ENCODE data around the gene GAK. TPM values are rescaled to one million over a fixed set of nuclear protein-coding genes. Genes with fewer than 3 reads are reported as not detected.

GAK gene
- total RNA-seq, 1 donor from 2014 or later = 123 TPM

DNA sequence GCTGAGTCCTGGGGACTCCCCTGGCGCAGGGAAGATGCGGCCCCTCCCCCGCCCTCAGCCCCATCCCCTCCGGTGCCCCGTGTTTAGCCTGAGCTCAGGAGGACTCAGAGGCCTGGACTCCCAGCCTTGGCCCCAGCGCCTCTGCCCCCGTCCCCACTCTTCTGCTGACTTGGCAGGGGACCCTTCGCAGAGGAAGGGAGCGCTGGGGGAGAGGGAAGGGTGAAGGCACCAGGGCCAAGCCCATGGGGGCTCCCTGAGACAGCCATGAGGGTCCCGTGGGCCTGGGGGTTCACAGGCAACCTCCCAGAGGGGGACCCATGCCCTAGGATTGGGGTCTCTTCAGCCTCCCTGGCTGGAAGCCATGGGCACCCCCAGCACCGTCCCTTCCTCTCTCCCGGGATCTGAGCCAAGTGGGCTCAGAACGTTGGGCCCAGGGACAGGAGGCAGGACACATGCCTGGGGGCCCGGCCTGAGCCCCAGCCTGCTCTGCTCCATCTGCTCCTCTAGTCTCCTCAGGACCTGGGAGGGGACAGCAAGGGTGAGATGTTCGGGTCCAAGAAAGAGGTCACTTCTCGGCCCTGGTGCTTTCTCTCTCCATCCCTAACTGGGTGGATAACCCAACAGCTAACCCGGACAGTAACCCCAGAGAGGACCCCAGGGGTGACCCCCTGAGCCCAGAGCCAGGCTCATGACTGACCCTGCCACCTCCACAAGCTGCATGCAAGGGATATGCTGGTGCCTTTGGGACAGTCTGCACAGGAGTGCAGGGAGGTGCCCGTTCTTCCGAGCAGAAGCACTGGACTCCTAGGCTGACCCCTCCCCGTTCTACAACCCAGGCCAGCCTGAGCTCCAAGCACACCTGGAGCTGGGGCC lies 104.7 kb downstream of the GAK start:
- H3K9me3 Mint-ChIP-seq (ENCODE audit: unreplicated experiment) = peaks cover 7% of the 10 kb centered on the region
- peaks cover 12% of the 10 kb centered on the region for H3K27me3 Mint-ChIP-seq (ENCODE audit: unreplicated experiment)
- no peak for DNase-seq
- TF ChIP-seq, protein P1, sequence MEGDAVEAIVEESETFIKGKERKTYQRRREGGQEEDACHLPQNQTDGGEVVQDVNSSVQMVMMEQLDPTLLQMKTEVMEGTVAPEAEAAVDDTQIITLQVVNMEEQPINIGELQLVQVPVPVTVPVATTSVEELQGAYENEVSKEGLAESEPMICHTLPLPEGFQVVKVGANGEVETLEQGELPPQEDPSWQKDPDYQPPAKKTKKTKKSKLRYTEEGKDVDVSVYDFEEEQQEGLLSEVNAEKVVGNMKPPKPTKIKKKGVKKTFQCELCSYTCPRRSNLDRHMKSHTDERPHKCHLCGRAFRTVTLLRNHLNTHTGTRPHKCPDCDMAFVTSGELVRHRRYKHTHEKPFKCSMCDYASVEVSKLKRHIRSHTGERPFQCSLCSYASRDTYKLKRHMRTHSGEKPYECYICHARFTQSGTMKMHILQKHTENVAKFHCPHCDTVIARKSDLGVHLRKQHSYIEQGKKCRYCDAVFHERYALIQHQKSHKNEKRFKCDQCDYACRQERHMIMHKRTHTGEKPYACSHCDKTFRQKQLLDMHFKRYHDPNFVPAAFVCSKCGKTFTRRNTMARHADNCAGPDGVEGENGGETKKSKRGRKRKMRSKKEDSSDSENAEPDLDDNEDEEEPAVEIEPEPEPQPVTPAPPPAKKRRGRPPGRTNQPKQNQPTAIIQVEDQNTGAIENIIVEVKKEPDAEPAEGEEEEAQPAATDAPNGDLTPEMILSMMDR (IDR thresholded peaks at IDR 0.05; ENCODE audit: partially characterized antibody, unreplicated experiment) = no peak
- H3K27ac Mint-ChIP-seq (ENCODE audit: unreplicated experiment) = no peak overlapping the region
- H3K4me3 Mint-ChIP-seq (ENCODE audit: unreplicated experiment) = no peak overlapping the region
- H3K36me3 Mint-ChIP-seq (ENCODE audit: unreplicated experiment) = peaks cover under 1% of the 10 kb centered on the region
- peaks cover 3% of the 10 kb centered on the region for H3K4me1 Mint-ChIP-seq (ENCODE audit: low read depth, unreplicated experiment)

DNA sequence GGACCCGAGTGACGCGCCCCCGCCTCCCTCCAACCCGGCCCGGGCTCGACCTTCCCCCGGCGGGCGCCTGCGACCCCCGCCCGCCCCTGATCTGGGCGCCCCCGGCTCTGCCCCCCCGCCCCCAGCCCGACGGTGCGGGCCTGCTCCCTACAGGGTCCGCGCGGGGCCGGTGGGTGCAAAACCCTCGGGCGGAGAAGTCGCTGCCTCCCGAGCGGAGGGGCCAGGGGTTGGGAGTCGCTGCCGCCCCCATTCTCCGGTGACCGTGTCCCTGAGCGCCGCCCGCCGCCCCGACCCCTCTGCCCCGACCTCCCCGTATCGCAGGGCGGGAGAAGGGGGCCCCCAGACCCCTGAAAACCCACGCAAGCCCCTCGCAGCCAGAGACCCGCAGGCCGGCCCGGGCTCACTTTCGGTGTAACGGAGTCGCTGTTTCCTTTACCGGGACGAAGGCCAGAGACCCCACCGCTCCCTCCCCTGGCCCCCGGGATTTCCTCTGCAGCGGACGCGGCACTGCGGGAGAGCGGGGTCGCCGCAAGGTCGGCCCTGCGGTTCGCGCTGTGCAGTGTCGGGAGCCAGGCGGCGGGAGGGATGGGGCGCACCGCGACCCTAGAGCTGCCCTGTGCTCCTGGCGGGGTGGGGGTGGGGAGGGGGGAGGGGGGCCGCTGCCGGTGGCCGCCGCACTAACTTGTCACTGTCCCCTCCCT lies 105.5 kb downstream of the GAK start:
- no peak overlapping the region for H3K4me3 Mint-ChIP-seq (ENCODE audit: unreplicated experiment)
- peaks cover 11% of the 10 kb centered on the region for H3K9me3 Mint-ChIP-seq (ENCODE audit: unreplicated experiment)
- peak; percentile 71 for DNase-seq
- peaks cover 18% of the 10 kb centered on the region for H3K27me3 Mint-ChIP-seq (ENCODE audit: unreplicated experiment)
- no peak overlapping the region for H3K27ac Mint-ChIP-seq (ENCODE audit: unreplicated experiment)
- H3K4me1 Mint-ChIP-seq (ENCODE audit: low read depth, unreplicated experiment) = peaks cover 7% of the 10 kb centered on the region
- TF ChIP-seq, protein P1 (IDR thresholded peaks at IDR 0.05; ENCODE audit: partially characterized antibody, unreplicated experiment) = no peak
- H3K36me3 Mint-ChIP-seq (ENCODE audit: unreplicated experiment) = peaks cover 8% of the 10 kb centered on the region

DNA sequence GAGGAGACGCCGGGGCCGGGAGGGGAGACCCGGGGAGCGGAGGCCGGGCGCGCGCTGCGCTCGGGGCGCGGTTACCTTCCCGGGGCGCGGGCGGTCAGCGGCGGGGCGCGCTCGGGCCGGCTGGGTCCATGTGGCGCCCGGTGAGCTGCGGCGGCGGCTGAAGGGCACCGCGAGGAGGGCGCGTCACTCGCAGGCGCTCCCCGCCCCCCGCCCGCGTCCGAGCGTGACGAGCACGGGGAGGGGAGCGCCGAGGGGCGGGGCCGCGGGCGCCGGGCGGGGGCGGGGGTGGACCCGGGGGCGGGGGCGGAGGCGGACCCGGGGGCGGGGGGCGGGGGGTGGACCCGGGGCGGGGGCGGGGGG lies 106.2 kb downstream of the GAK start, which contains the start of gene CPLX1:
Gene CPLX1 (minus strand): TSS at position 159 of the 360 bp plus-strand sequence. CDS start 1,607 bp downstream, outside the sequence.
- Mint-ChIP-seq H3K27me3 (ENCODE audit: unreplicated experiment) (peaks cover 19% of the 10 kb centered on the region), H3K9me3 (ENCODE audit: unreplicated experiment) (peaks cover 11% of the 10 kb centered on the region), H3K27ac (ENCODE audit: unreplicated experiment) (no peak within 1 kb of the TSS), H3K4me1 (ENCODE audit: low read depth, unreplicated experiment) (peaks cover 7% of the 10 kb centered on the region), H3K36me3 (ENCODE audit: unreplicated experiment) (peaks cover 8% of the 10 kb centered on the region), H3K4me3 (ENCODE audit: unreplicated experiment) (peak within 1 kb of the TSS; percentile 83)
- TF ChIP-seq, protein P1 (IDR thresholded peaks at IDR 0.05; ENCODE audit: partially characterized antibody, unreplicated experiment) = no peak
- peak; percentile 82 for DNase-seq

DNA sequence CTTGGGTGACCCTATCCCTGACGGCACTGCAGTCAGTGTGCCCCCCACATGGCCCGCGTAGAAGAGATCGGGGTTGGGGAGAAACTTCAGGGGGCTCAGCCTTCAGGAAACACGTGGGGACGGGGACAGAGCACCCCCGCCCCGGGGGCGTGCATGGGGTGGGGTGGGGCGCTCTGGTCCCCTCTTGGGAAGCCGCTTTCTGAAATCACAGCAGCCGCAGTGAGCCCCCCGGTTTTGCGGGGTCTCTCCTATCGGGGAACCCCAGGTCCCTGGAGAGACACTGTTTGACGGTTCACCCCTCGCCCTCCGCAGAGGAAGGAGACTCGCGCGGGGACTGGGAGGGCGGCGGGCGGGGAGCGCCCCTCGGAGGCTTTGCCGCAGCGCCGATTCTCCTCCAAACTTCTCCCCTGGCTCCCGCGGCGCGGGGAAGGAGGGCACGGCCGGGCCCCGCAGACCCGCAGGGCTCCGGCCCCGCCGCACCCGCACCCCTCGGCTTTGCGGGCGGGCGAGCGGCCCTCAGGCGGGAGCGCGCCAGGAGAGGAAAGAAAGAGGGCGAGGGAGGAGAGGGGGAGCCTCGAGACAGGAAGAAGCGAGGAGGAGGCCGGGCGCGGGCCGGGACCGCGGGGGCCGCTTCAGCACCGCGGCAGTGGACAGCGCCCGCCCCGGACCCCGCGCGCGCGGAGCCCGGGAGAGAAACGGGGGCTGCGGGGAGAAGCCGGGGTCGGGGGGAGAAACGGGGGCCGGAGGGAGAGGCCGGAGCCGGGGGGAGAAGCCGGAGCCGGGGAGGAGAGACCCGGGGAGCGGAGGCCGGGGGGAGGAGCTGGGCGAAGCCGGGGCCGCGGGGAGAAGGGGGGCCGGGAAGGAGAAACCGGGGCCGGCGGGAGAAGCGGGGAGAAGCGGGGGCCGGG lies 106.8 kb downstream of the GAK start:
- no peak for DNase-seq
- peaks cover 8% of the 10 kb centered on the region for H3K36me3 Mint-ChIP-seq (ENCODE audit: unreplicated experiment)
- H3K27ac Mint-ChIP-seq (ENCODE audit: unreplicated experiment) = no peak overlapping the region
- H3K9me3 Mint-ChIP-seq (ENCODE audit: unreplicated experiment) = peaks cover 13% of the 10 kb centered on the region
- peaks cover 7% of the 10 kb centered on the region for H3K4me1 Mint-ChIP-seq (ENCODE audit: low read depth, unreplicated experiment)
- H3K27me3 Mint-ChIP-seq (ENCODE audit: unreplicated experiment) = peaks cover 19% of the 10 kb centered on the region
- peak overlapping the region; percentile 83 for H3K4me3 Mint-ChIP-seq (ENCODE audit: unreplicated experiment)
- TF ChIP-seq, protein P1 (IDR thresholded peaks at IDR 0.05; ENCODE audit: partially characterized antibody, unreplicated experiment) = no peak

Data from glutamatergic neuron (in vitro differentiated cells).